NK-92 (cell line): ENCODE data around the gene MYO10.
"Not testable (repeated sequence)": the region's sequence is repeated elsewhere in the genome, so short reads cannot be mapped to it uniquely, and the experiment has no call there.

ENCODE experiments used
- DNase-seq: peaks from one replicate; lab custom pipeline; 2025; ENCODE audit not compliant: unreplicated experiment; lab: John Stamatoyannopoulos, UW

The MYO10 gene

DNA sequence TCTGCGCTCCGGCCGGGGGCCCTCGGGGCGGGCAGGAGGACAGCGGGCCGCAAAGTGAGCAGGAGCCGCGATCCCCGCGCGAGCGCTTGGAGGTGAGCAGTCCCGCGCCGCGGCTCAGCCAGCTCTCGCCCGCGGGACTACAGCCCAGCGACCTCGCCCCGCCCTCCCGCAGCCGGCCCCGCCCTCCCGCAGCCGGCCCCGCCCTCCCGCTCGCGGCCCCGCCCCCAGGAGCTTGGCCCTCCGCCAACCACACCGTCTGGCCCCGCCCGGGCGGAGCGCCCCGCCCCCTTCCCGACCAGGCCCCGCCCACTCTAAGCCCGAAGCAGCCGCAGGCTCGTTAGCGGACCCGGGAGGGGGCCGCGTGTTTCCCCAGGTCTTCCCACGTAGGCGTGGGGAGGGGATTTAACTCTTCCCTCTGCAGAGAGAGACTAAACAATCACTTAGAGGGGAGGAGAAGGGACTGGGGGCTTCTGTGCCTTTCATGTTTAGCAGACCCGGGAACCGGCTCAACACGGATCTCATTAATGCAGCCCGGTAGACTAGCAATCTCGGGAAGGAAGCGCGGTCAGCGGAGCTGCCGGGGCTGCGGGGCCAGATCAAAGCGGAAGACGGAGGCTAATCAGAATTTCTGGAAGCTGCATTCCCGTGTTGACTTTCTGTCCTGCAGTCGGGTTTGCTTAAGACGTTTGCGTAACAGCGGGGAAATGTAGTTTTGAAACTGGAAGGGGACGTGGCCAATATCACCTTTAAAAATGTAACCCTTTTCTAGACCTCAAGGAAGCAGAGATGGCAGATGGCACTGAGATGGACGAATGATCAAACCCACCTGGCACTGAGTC lies at the start of gene MYO10:
TSS of gene MYO10 (minus strand) at position 139 of the 839 bp plus-strand sequence. CDS start 480 bp downstream, outside the sequence.
- no peak for DNase-seq

DNA sequence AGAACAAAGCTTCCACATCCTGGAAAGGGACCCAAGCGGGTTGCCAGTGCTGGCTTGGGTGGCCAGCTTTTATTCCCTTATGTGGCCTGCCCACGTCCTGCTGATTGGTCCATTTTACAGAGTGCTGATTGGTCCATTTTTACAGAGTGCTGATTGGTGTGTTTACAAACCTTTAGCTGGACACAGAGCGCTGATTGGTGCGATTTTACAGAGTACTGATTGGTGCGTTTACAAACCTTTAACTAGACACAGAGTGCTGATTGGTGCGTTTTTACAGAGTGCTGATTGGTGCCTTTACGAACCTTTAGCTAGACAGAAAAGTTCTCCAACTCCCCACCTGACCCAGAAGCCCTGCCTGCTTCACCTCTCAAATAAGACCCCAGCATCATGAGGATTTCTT lies 49.2 kb upstream of the MYO10 start:
- not testable (repeated sequence) for DNase-seq

DNA sequence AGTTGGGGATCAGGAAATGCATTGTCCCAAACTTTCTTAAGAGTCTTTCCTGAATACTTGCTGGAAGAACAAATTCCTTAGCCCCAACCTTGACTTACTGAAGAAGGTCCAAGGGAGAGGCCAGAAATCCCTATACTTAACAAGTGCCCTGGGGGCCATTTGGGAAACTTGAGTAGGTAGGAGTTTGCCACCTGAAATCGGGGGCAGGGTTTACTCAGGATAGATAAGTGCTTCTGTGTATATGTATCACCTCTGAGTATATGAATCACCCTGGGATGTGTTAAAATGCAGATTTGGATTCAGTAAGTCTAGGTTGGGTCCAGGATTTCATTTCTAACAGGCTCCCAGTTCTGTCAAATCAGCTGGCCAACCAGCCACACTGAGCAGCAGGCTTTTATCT lies 47.9 kb upstream of the MYO10 start:
- DNase-seq, result no peak

DNA sequence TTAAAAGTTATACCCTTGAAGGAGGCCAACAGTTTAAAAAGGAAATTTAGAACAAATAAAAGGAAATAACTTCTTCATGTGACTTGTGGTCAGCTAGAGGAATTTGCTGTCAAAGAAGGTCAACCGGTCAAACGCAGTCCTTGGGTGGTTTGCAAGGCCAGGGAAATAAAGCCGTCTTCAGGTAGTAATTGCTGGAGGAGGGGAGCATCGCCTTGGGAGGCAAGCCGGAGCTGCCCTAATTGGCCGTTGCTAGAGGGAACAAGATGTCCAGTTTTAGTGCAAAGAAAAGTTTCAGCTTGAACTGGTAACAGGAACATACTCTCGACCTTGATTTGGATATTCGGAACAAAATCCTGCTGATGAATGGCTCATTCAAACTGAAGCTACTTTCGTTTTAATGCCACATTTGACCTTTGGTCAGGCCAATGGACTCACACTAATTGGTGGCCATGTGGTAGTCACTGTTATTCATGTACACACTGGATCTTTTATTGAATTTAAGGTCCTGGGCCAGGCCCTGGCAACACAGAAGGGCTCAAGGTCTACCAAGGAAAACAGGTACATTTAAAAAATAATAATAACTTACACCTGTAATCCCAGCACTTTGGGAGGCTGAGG lies 47.0 kb upstream of the MYO10 start:
- DNase-seq, result no peak

DNA sequence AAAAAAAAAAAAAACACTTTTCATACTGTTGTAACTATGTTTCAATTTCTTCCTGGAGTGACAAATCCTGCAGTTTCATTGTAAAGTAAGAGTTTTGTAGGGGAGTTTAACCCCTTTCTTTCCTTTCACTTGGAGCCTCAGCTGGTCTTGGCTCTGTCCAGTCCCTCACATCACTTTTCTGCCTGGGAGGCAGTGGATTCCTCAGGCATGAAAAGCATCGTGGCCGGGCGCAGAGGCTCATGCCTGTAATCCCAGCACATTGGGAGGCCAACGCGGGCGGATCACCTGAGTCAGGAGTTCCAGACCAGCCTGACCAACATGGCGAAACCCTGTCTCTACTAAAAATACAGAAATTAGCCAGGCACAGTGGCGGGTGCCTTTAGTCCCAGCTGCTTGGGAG lies 45.6 kb upstream of the MYO10 start:
- no peak for DNase-seq

DNA sequence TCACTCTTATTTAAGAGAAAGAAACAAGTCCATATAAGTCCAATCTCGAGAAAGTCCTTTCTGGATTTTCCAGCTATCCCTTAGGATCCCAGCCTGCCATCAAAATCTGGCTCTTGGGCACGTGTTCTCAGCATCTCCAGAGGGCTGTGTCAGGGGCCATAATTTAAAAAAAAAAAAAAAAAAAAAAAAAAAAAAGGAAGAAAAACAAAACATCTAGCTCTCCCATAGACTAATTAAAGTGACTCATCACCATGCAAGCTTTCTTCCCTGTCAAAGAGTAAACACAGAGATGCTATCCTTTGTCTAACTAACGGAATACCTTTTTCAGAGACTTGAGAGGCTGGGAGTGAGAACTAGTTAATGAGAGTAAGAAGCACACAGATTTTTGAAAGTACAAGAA lies 44.9 kb upstream of the MYO10 start:
- DNase-seq, result no peak

DNA sequence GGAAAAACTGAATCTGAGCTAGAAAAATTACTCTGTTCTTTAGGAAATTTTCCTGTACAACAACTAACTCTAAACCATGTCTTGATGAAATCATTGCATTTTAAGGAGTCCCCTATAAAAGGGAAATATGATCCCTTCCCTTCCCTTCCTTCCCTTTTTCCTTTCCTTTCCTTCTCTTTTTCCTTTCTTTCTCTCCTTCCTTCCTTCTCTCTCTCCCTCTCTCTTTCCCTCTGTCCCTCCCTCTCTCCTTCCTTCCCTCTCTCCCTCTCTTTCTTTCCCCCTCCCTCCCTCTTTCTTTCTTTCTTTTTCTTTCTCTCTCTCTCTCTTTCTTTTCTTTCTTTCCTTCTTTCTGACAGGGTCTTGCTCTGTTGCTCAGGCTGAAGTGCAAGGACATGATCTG lies 42.2 kb upstream of the MYO10 start:
- DNase-seq, result no peak

DNA sequence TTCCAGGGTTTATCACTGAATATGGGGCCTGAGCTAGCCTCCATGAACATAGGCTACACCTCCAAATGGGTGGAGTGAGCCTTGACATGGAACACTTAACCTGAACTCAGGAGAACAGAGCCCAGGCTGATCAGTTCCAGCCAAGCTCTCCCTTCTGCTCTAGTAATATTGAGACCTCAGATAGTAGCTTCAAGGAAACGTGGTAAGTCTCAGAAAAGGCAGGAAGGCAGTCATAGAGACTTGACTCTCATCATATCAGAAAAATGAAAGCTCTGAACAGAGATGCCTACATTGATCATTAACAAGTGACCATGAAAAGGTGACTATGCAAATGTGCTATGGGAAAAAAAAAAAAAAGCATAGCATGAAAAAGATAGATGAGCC lies 40.5 kb upstream of the MYO10 start:
- DNase-seq, result no peak

DNA sequence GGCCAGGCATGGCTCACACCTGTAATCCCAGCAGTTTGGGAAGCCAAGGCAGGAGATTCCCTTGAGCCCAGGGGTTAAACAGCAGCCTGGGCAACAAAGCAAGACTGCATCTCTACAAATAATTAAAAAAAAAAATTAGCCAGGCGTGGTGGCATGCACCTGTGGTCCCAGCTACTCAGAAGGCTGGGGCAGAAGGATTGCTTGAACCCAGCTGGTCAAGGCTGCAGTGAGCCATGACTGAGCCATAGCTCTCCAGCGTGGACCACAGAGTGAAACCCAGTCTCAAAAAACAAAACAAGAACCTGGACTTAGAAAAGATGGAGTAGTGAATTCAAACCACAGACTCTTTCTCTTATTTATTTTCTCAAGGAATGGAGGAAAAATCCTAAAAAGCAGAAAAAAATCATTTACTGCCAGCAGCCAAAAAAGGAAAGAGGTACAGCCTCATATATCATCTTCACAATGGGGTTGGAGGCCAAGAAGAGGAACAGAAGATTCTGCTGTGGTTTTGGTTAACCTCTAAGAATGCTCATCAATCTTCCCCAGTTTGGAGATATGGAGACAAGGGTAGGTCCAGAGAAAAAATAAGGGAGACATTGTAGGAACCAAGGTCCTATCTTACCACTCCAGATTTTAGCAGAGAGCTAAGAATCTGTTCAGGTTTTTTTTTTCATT lies 40.0 kb upstream of the MYO10 start:
- no peak for DNase-seq

DNA sequence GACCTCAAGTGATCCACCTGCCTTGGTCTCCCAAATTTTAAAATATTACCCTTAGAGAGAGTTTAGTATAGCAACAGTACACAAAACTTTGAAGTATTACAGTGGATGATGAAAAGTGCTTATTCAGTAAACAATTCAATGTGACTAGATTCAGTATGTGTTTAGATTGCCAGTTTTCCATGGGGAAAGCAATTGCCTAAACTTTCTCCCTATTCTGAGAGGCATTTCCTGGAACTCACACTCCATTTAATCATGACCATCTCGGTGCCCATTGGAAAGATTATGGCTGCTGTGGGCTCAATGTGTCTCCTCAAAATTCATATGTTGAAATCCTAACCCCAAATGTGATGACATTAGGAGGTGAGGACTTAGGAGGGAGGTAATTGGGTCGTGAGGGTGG lies 38.9 kb upstream of the MYO10 start:
- no peak for DNase-seq

DNA sequence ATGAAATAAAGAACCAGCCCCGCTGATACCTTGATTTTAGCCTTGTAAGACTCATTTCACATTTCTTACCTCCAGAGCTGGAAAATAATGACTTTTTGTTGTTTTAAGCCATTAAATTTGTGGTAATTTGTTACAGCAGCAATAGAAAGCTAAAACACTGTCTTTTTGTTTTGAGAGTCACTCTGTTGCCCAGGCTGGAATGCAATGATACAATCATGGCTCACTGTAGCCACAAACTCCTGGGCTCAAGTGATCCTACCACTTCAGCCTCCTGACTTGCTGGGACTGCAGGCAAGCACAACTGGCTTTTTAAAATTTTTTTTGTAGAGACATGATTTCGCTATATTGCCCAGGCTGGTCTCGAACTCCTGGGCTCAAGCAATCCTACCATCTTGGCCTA lies 34.7 kb upstream of the MYO10 start:
- no peak for DNase-seq

DNA sequence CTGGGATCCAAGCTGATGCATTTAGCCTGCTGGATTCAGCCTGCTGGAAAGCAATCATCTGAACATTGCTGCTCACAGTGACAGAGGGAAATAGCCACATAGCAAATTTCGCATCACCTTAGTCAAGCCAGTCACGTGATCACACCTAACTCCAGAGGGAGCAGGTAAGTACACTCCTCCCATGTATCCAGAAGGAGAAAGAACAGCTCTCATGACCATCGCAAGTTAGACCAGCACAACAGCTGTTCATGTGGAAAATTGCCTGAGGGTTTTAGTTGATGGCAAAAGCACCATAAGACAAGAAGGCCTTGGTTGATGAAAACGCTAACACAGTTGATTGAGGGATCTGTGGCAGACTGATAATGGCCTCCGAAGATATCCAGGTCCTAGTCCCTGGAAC lies 34.2 kb upstream of the MYO10 start:
- DNase-seq, result no peak

DNA sequence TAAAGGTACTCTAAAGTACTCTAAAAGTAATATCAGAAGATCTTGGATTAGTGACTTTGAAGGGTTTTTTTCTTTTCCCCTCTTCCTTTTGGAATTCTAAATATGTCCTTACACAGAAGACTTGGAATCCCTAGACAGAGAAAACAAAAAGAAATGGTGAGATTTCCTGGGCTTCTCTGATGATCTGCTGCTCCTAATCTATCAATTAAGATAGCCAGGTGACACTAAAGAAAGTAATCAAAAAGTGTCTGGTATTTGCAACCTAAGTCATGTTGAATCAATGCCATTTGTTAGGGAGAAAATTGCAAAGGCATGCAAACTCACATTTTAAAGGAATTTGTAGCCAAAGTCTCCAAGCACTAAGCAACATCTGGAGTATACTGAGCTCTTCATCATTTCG lies 29.5 kb upstream of the MYO10 start:
- DNase-seq, result no peak

DNA sequence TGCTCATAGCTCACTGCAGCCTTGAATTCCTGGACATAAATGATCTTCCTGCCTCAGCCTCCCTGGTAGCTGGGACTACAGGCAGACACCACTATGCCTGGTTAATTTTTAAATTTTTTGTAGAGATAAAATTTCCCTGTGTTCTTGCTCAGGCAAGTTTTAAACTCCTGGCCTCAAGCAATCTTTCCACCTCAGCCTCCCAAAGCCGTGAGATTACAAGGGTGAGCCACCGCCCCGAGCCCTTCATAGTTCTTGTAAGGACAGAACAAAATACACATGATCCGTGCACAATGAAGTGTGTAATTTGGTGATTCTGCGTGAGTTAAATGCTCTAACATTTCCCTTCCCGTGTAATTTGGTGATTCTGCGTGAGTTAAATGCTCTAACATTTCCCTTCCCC lies 27.7 kb upstream of the MYO10 start:
- no peak for DNase-seq

DNA sequence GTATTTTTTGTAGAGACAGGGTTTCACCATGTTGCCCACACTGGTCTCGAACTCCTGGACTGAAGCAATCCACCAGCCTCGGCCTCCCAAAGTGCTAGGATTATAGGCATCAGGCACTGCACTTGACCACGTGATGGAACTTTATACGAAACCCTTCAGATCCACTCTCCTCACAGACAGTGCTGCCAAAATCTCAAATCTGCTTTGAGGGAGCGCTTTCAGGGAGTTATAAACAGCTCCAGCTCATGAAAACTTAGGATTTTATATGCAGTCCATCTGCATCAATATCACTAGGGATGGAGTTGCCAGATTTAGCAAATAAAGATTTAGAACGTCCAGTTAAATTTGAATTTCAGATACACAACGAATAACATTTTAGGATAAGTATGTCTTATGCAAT lies 25.0 kb upstream of the MYO10 start:
- no peak for DNase-seq

DNA sequence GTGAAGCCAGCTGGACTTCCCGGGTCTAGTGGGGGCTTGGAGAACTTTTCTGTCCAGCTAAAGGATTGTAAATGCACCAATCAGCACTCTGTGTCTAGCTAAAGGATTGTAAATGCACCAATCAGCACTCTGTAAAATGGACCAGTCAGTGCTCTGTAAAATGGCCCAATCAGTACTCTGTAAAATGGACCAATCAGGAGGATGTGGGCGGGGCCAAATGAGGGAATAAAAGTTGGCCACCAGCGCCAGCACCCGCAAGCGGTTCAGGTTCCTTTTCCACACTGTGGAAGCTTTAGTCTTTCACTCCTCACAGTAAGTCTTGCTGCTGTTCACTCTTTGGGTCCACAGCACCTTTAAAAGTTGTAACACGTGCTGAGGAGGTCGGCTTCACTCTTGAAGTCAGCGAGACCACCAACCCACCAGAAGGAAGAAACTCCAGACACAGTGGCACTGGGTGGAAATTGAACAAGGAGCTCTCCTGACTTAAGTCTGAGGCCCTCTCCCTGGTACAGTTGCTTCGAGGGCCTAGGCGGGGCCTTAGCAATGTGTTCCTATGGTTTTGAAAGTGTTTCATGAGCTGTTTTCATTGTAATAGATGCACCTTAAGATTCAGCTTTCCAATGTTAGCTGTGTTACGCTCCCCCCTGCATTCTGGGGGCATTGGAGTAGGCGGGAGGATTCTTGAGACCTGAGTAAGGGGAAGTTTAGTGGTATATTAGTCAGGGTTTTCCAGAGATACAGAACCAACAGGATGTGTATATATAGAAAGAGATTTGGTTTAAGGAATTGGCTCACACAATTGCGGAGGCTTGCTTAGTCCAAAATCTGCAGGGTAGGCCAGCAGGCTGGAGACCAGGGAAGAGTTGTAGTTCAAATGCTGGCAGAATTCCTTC lies 21.5 kb upstream of the MYO10 start:
- DNase-seq, result no peak

DNA sequence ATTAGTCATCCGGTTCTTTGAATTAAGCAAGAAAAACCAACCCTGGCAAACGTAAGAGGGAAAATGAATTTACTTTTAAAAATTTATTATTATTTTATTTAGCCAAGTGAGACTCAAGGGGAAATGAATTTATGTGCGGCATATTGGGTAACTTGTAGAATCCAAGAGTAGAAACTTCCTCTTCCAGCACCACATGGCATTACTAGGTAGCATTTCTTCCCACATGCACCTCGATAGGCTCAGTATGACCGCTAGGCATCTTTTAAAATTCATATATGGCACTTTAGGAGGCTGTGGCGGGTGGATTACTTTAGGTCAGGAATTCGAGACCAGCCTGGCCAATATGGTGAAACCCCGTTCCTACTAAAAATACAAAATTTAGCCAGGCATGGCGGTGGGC lies 17.6 kb upstream of the MYO10 start:
- DNase-seq, result no peak

DNA sequence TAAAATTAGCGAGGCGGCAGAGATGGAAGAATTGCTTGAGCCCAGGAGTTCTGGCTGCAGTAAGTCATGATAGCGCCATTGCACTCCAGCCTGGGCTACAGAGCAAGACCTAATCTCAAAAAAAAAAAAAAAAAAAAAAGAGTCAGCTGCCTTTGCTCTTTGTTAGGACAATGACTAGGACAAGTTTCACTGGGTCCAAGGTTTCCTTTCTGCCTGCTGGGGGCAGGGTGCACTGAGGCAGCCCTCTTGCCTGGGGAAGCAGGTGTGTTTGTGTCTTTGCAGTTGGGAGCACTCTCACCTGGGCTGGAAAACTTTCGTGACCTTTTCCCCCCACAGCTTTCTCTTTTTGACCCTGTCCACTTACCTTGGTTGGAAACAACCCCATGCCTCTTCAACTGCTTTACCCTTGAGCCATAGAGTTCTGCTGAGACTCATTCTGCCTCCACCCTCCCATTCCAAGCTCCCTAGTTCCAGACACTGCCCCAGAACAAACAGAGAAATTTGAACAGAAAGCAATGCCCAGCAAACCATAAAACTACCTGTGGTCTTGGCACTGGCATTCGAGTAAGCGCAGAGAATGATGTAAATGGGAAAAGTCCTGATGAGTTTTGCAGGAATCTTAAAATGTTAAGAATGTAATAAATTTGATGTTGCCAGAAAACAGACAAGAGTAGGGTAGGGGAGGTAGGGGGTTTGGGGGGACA lies 17.0 kb upstream of the MYO10 start:
- no peak for DNase-seq

DNA sequence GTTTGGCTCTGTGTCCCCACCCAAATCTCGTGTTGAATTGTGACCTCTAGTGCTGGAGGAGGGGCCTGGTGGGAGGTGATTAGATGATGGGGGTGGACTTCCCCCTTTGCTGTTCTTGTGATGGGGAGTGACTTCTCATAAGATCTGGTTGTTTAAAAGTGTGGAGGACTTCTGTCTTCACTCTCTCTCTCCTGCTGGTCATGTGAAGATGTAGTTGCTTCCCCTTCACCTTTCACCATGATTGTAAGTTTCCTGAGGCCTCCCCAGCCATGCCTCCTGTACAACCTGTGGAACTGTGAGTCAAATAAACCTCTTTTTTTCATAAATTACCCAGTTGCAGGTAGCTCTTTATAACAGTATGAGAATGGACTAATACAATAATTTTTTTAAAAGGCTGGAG lies 10.6 kb upstream of the MYO10 start:
- DNase-seq, result no peak

DNA sequence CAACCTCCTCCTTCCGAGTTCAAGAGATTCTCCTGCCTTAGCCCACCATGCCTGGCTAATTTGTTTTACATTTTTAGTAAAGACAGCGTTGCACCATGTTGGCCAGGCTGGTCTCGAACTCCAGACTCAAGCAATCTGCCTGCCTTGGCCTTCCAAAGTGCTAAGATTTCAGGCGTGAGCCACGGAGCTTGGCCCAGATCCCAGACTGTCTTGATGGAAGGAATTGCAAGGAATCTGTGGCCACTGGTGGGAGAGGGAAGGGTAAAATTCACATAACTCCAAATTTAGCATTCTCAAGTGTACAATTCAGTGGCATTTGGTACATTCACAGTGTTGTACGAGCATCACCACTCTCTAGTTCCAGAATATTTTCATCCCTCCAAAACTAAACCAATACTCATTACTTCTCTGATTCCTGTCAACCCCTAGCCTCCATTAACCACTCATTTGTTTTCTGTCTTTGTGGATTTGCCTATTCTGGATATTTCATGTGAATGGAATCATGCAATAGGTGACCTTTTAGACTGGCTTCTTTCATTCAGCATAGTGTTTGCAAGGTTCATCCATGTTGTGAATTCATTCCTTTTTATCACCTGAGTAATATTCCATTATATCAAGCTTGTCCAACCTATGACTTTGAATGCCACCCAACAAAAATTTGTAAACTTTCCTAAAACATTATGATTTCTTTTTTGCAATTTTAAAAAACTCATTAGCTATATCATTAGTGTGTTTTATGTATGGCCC lies 8.9 kb upstream of the MYO10 start:
- no peak for DNase-seq
